KG1 (cell line): Measurements from ENCODE around the gene TSSC4.
"Not testable (repeated sequence)": the region's sequence is repeated elsewhere in the genome, so short reads cannot be mapped to it uniquely, and the experiment has no call there.

ENCODE experiments used
- DNase-seq: peaks from one replicate; lab custom pipeline; 2025; lab: John Stamatoyannopoulos, UW

TSSC4 gene

DNA sequence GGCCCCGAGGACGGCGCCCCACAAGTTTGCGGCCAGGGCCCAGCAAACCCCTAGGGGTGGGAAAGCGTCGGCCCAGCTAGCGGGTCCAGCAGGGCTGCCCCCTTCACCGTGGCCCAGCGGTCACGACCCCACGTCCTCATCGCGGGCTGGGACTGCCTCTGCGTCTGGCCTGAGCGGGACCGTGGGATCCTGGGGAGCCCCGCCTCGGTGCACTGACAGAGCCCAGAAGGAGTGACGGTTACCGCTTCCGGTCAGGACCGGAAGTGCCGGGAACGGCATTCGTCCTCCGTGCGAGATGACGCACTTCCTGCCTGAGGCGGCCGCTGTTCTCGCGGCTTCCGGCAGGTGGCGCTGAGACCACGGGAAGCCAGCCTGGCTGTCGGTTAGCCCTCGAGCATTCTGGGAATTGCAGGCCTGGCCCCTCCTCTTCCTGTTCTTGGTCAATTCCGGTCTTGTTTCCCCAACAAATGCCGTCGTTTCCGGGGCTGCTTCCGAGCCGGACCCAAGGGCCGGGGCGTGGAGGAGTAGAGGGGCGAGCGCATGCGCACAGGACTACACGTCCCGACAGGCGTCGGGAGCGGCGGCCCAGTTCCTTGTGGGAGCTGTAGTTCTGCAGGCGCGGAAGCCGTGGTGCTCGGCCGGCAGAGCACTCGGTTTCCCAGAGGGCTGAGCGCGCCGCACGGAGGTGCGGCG is at the start of gene TSSC4:
Gene TSSC4 (plus strand): TSS at position 682 of the 693 bp plus-strand sequence. CDS start 1,884 bp downstream, outside the sequence.
- peak; percentile 100 for DNase-seq

- DNase-seq: no peak
These were observed 48.8 kb upstream of the TSSC4 start for GRCh38 chr11:2351701-2352100.

GRCh38 chr11:2352420-2352819 is 48.1 kb upstream of the TSSC4 start:
- DNase-seq: no peak

DNA sequence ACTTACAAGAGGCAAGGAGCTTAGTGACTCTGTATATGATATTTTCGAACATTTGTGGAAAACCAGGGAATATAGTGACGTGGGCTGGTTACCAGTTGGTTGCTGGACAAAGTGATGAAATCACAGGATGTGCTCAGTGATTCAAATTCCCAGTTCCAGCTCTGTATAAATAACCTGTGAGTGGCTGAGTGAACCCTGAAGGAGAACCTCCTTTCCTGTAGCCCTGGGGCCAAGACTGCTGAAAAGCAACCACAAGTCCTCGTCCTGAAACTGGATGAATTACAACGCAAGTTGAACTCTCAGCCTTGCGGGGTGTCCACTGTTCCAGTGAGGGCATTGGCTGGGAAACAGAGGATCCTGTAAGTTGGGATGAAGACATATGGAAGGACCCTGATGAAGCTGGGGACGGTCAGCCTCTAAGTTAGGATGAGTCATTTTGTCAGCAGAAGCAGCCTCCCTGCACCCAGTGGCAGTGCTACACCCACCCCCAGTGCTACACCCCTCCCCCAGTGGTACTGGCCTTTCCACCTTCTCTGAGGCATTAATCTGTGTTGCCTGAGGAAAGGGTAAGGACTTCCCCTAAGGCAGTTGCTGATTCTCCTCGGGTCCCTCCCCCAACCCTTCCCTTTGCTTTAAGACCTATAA is 45.4 kb upstream of the TSSC4 start:
- DNase-seq: no peak

- no peak for DNase-seq
These were observed 43.3 kb upstream of the TSSC4 start for GRCh38 chr11:2357246-2357645.

DNA sequence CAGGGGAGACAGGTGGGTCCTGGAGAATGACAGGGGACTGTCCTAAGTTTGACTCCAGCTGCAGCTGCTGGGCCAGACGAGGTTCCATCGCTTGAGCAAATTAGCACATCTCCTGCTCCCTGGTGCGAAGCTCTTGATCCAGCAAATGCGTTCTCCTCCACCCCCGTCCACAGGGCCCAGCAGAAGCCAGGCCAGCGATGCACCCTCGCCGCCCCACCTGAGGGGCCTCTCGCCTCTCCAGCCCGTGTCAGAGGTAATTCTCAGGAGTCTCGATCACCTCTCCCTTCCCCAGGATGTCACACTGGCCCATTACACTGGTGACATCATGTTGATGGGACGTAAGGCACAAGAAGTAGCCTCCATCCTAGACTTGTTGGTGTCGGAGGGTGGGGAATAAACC is 42.9 kb upstream of the TSSC4 start:
- DNase-seq: not testable (repeated sequence)

DNA sequence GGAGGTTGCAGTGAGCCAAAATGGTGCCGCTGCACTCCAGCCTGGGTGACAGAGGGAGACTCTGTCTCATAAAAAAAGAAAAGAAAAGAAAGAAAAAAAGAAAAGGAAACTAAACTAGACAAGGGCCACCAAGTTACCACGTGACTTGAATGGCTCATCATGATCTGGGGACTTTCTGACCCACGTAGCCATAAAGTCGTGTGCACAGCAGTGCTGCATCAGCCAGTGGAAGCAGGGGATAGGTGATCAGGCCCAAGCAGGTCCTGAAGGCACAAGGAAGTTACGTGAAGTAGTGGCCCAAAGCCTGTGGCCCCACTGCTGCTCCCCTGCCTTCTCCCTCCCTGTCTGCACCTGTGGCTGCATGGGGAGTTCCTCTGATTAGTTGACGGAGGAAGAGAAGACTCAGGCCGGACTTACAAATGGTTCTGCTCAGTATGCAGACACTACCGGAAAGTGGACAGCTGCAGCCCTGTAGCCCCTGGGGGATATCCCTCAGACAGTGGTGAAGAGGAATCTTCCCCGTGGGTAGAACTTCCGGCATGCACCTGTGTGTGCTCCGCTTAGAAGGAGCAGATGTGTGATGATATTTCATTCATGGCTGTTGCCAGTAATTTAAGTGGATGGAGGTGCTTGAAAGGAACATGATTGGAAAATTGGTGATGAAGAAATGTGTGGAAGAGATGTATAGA is 41.7 kb upstream of the TSSC4 start:
- DNase-seq: no peak

- no peak for DNase-seq
These were observed 41.0 kb upstream of the TSSC4 start for GRCh38 chr11:2359557-2359956.

DNA sequence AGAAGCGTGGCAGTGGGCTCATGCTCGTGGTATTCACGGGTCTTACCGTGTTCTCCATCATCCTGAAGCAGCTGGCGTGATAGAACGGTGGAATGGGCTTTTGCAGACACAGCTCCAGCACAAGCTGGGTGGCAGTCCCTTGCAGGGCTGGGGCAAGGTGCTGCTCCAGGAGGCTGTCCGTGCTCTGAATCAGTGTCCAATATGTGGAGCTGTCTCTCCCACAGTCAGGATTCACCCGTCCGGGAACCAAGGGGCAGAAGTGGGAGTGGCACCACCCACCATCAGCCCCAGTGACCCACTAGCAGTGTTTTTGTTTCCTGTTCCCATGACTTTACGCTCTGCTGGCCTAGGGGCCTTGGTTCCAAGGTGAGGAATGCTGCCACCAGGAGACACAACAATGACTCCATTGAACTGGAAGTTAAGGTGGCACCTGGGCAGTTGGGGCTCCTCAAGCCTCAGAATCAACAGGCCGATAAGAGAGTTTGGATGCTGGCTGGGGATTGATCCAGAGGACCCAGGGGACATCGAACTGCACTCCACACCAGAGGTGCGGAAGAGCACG is 40.4 kb upstream of the TSSC4 start:
- DNase-seq: no peak

GRCh38 chr11:2361565-2361964 is 39.0 kb upstream of the TSSC4 start:
- no peak for DNase-seq

DNA sequence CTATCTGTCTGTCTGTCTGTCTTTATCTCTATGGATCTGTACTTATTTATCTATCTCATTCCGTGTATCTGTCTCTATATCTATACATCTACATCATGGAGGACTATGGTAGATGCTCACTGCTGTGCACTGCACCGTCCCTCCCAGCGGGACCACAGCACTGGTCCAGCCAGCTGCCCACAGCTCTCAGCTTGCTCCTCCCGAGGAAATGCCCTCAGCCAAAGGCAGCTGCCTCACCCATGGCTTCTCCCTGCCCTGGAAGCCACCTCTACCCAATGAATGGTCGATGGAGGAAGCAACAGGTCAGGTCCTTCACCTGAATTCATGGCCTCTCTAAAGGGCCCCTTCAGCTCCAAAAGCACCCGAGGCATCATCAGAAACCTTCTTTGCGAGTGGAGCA is 38.1 kb upstream of the TSSC4 start:
- no peak for DNase-seq

DNA sequence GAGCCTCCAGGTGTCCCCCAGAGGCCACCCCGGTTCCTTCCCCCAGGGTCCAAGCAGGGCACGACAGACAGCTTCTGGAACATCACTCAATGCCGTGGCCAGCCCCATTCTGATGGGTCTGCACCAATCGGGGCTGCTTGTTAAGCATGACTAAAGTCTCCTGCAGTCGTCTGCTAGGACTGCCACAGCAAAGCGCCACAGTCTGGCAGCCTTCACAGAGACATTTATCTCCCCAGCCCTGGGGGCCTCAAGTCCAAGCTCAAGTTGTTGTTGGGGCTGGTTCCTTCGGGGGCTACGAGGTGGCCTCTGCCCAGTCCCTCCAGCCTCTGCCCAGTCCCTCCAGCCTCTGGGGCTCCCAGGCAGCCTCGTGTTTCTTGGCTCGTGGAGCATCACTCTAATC is 37.4 kb upstream of the TSSC4 start:
- DNase-seq: no peak

- DNase-seq: no peak
These were observed 36.8 kb upstream of the TSSC4 start for GRCh38 chr11:2363577-2364370.

GRCh38 chr11:2364386-2364785 is 36.2 kb upstream of the TSSC4 start:
- DNase-seq: not testable (repeated sequence)

DNA sequence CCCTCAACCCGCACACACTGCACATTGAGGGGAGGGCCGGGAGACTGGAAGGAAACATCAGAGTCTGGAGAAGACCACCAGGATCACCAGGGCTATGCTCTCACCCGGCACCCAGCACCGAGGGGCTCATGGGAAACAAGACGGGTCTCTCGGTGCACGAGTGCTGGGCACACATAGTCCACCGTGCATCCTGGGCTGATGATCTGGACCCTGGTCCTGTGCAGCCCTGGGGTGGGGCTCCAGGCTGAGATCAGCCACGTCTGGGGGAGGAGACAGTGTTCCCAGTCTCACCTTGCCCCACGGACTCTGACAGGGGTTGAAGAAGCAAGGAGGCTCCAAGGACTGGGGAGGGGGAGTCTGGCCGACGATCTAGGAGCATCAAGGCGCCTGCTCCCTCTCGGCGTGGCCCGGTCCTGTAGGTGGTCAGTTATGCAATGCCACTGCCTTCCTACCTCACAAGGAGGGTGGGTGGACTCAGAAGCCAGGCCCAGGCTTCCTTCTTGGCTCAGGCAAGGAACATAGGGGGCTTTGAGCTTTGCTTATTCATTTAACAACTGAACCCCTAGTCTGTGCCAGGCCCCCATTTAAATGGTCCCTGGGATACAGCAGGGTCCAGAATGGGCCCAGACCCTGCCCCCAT is 34.9 kb upstream of the TSSC4 start:
- no peak for DNase-seq

GRCh38 chr11:2366276-2366675 is 34.3 kb upstream of the TSSC4 start:
- no peak for DNase-seq

- DNase-seq: no peak
These were observed 33.8 kb upstream of the TSSC4 start for GRCh38 chr11:2366733-2367132.

DNA sequence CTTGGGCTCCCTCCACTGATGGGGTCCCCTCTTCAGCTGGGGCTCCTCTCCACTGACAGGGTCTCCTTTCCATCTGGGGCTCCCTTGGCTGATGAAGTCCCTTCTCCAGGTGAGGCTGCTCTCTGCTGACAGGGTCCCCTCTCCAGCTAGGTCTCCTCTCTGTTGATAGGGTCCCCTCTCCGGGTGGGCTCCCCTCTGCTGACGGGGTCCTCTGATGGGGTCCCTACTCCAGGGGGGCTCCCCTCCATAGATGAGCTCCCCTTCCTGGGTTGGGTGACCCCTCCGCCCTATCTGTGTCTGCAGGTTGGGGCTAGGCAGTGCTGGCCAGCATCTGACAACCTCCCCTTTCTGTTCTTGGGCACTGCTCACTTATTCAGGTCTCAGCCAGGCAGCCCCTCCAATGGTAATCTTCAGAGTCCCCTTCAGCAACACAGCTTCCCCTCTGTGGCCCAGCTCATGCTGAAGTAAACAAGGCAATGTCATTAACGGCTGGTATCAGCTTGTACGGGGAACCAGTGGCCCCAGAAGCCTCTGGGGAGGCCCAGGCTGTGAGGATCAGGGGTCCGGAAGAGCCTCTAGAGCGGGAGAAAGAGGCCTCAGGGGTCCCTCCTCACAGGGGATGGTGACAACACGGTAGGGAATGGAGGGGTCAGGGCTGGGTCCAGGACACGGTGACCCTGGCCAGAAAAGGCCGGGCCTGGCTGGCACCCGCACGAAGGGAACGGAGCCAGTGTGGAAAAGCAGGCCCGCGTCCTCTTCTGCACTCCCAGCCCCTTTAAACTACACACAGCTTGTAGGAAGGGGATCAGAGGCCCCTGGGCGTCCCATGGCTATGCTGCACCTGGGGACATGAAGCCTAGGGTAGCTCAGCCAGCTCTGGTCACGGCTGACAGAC is 33.0 kb upstream of the TSSC4 start:
- no peak for DNase-seq

DNA sequence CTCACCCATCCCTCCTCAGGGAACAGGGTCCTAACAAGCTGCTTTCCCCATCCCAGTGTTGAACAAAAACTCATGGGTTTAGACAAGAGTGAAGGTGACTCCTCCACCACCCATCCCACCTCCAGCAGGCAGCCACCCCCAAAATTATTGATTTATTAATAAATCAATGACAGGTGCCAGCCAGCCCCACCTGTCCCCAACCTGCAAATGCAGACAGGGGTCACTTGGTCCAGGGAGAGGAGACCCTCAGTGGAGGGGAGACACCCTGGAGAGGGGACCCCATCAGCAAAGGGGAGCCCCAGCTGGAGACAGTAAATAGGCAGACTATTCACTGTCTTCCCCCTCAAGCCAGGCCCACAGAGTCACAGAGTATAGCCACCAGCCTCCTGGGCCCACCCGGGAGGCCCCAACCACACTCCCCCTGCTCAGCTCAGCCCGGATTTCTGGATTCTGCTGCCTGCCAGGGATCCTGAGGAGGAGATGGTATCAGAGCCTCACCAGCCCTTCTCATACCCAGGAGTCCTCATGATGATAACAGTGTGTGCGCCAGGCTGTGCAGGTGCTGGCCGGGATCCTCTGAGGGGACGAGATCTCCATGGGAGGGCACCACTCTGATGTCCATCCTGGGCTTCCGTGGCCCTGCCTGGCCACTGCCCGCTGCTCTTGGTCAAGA is 32.2 kb upstream of the TSSC4 start:
- DNase-seq: no peak

DNA sequence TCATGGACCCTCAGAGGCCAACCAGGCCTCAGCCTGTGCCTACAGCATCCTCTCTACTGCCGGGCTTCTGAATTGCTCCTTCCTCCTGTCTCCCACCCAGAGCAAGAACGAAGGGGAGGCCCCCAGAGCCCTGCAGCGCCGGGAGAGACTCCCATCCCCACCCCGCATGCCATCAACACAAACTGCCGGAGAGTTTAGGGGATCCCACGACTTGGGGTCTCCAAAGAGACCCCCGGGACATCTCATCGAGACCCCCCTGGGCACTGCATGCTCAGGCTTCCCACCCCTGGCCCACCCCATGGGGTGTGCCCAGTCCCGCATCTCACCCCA is 31.7 kb upstream of the TSSC4 start:
- no peak for DNase-seq
